Suprapubic skin (tissue), 4 donors: ENCODE measurements around the gene BEST3. TPM values are rescaled to one million over a fixed set of nuclear protein-coding genes. Genes with fewer than 3 reads are reported as not detected.

Experiments used
- DNase-seq, 2 donors: peaks; one replicate each; pipeline ENCODE4 v3.0.0-alpha.2; 2019; ENCODE audit warnings: low spot score in 2 of 2
- H3K27ac ChIP-seq: fragments of 200-600 bp; sonication (generic); one replicate; pipeline ENCODE4 v1.5.1; 2019
- H3K27me3 ChIP-seq: fragments of 200-600 bp; sonication (generic); one replicate; pipeline ENCODE4 v1.5.1; 2019
- H3K36me3 ChIP-seq: fragments of 200-600 bp; sonication (generic); one replicate; pipeline ENCODE4 v1.5.1; 2019
- H3K4me1 ChIP-seq: fragments of 200-600 bp; sonication (generic); one replicate; pipeline ENCODE4 v1.5.1; 2019
- H3K4me3 ChIP-seq: fragments of 200-600 bp; sonication (generic); one replicate; pipeline ENCODE4 v1.5.1; 2019; ENCODE audit warnings: mild to moderate bottlenecking
- H3K9me3 ChIP-seq: fragments of 200-600 bp; sonication (generic); one replicate; pipeline ENCODE4 v1.5.1; 2019
- EP300 ChIP-seq: sonication (generic); formaldehyde crosslinking; IDR thresholded peaks from one replicate; pipeline ENCODE4 v1.6.1; 2017; ENCODE audit warnings: antibody characterized with exemption
- POLR2A ChIP-seq, 2 donors: fragments of 450-650 bp; IDR thresholded peaks; one replicate each; pipeline ENCODE4 v1.6.1; 2017; ENCODE audit warnings: antibody characterized with exemption in 2 of 2, mild to moderate bottlenecking in 2 of 2, moderate library complexity in 2 of 2
- POLR2AphosphoS5 ChIP-seq, 3 donors: sonication (generic); formaldehyde crosslinking; IDR thresholded peaks; one replicate each; pipeline ENCODE4 v1.6.1; 2017; ENCODE audit warnings: antibody characterized with exemption in 3 of 3
- WGBS: methylation state at CpG from one replicate; pipeline ENCODE4 v1.1.5; 2018; 5-methylcytosine and 5-hydroxymethylcytosine counted together
- total RNA-seq, 4 donors: library from RNA; depleted of rRNA; stranded (reverse); fragments of >200 nt; gene quantifications; one replicate each; pipeline ENCODE4 v1.1.0, GENCODE V29; 2016
- TF ChIP-seq, protein P1 (sequence below), 2 donors: fragments of 200-600 bp in 1 of 2; fragments of 450-650 bp in 1 of 2; sonication (generic) in 1 of 2; IDR thresholded peaks; one replicate each; pipeline ENCODE4 v1.5.1; 2016 to 2019; ENCODE audit warnings: antibody characterized with exemption in 2 of 2, mild to moderate bottlenecking in 1 of 2, moderate library complexity in 1 of 2

Gene BEST3
- total RNA-seq, 4 donors from 2014 or later: 0.52 to 0.98 TPM; not detected in 2

DNA sequence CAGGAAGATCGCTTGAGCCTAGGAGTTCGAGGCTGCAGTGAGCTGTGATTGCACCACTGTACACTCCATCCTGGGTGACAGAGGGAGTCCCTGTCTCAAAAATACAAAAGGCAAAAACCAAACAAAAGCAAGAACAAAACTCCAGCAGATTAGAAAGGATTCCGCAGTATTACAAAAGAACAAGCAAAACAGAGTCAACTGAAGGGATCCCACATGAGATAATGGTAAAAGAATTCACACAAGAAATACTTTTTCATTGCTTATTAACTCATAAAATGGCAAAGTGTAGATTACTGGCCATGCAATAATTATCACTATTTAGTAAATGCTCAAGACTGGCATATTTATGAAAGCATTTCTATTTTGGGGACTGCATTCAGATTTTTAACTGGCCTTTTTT lies 35.4 kb downstream of the BEST3 start:
- H3K27ac ChIP-seq: no peak overlapping the region
- H3K4me3 ChIP-seq: no peak overlapping the region
- no peaks in the 10 kb centered on the region for H3K27me3 ChIP-seq
- TF ChIP-seq EP300 (no peak), POLR2A (IDR thresholded peaks at IDR 0.05) (no peak), POLR2AphosphoS5 (IDR thresholded peaks at IDR 0.05) (no peak)
- TF ChIP-seq, protein P1, sequence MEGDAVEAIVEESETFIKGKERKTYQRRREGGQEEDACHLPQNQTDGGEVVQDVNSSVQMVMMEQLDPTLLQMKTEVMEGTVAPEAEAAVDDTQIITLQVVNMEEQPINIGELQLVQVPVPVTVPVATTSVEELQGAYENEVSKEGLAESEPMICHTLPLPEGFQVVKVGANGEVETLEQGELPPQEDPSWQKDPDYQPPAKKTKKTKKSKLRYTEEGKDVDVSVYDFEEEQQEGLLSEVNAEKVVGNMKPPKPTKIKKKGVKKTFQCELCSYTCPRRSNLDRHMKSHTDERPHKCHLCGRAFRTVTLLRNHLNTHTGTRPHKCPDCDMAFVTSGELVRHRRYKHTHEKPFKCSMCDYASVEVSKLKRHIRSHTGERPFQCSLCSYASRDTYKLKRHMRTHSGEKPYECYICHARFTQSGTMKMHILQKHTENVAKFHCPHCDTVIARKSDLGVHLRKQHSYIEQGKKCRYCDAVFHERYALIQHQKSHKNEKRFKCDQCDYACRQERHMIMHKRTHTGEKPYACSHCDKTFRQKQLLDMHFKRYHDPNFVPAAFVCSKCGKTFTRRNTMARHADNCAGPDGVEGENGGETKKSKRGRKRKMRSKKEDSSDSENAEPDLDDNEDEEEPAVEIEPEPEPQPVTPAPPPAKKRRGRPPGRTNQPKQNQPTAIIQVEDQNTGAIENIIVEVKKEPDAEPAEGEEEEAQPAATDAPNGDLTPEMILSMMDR (IDR thresholded peaks at IDR 0.05): no peak
- no peaks in the 10 kb centered on the region for H3K36me3 ChIP-seq
- DNase-seq: no peak
- WGBS: 87% methylated on average over 3 of the region's 3 CpGs
- no peaks in the 10 kb centered on the region for H3K9me3 ChIP-seq
- no peaks in the 10 kb centered on the region for H3K4me1 ChIP-seq

DNA sequence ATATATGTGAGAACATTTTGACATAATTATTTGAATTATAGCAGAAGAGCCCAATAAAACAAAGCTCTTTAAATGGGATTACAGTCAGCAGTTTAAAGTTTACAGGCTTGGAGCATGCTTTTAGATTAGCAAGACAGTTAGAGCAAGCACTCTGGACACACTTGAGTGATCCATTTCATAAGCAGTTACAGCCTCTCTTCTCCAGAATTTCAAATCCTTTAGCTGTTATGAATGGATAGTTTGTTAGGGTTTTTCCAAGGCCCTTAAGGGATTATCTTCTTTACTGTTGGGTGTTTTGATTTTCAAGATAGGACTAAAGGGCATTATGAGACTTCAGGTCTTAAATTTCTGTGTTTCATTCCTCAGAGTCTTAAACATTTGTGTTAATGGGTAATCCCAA lies 36.3 kb downstream of the BEST3 start:
- Histone ChIP-seq H3K4me3 (no peak overlapping the region), H3K9me3 (no peaks in the 10 kb centered on the region), H3K4me1 (no peaks in the 10 kb centered on the region), H3K36me3 (no peaks in the 10 kb centered on the region), H3K27ac (no peak overlapping the region), H3K27me3 (no peaks in the 10 kb centered on the region)
- TF ChIP-seq POLR2AphosphoS5 (IDR thresholded peaks at IDR 0.05): no peak
- TF ChIP-seq, protein P1 (IDR thresholded peaks at IDR 0.05): no peak
- TF ChIP-seq EP300: no peak
- no peak for TF ChIP-seq POLR2A (IDR thresholded peaks at IDR 0.05)
- DNase-seq: no peak

DNA sequence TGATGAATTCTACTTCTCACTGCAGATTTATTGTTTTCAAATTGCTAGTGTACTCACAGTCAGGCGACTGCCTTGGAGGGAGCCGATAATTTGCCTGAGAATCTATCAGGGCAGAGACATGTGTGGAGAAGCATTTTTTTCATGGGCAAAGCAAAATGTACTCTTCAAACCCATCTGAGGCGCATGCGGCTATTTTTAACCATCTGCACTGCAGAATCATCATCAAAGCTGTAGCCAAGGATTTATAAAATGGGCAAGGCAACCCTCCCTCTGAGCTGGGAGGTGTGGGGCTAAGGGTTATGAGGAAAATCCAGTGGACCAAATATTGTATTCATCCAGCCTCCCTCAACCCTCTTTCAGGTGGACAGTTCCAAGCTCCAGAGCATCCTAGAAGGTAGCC lies 37.7 kb downstream of the BEST3 start:
- H3K36me3 ChIP-seq: no peaks in the 10 kb centered on the region
- H3K4me1 ChIP-seq: no peaks in the 10 kb centered on the region
- no peak overlapping the region for H3K27ac ChIP-seq
- 82% methylated on average over 4 of the region's 4 CpGs for WGBS
- H3K27me3 ChIP-seq: no peaks in the 10 kb centered on the region
- DNase-seq: no peak
- no peaks in the 10 kb centered on the region for H3K9me3 ChIP-seq
- TF ChIP-seq POLR2AphosphoS5 (IDR thresholded peaks at IDR 0.05) (no peak), EP300 (no peak), POLR2A (IDR thresholded peaks at IDR 0.05) (no peak)
- TF ChIP-seq, protein P1 (IDR thresholded peaks at IDR 0.05): no peak
- no peak overlapping the region for H3K4me3 ChIP-seq

DNA sequence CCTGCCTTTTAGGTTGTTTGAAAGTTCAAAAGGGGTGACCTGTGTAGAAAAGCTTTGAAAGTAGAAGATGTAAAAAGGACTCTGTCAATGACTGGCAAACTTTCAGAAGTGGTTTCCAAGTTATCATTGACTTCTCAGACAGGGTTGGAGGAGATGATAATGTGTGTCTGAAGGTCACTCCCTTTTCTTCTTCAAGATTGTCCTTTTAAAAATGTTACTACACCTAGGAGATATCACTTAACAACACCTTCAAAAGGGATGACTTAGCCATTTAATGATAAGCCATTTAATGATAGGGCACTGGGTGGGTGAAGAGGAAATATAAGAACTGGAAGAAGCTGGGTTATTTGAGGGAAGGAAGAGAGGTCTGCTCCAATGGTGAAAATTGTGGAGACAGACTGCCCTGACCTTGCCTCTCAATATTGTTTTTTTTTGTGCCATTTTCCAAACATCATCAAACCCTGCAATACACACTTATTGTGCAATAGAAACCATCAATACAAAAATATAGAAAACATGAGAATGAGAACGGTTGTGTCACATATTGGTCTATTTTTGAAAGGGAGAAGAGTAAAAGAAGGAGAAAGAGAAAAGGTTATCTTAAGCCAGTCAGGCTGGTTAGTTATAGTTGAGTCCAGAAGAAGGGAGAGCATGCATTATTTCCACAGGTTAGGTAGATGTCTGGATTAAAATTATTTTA lies 38.8 kb downstream of the BEST3 start:
- TF ChIP-seq EP300: no peak
- no peak for TF ChIP-seq POLR2AphosphoS5 (IDR thresholded peaks at IDR 0.05)
- TF ChIP-seq, protein P1 (IDR thresholded peaks at IDR 0.05): no peak
- no peak for TF ChIP-seq POLR2A (IDR thresholded peaks at IDR 0.05)
- H3K4me3 ChIP-seq: no peak overlapping the region
- no peaks in the 10 kb centered on the region for H3K9me3 ChIP-seq
- H3K27me3 ChIP-seq: no peaks in the 10 kb centered on the region
- H3K36me3 ChIP-seq: no peaks in the 10 kb centered on the region
- peaks cover 5% of the 10 kb centered on the region for H3K4me1 ChIP-seq
- WGBS: 69% methylated on average over 1 of the region's 1 CpG
- H3K27ac ChIP-seq: no peak overlapping the region
- no peak for DNase-seq

DNA sequence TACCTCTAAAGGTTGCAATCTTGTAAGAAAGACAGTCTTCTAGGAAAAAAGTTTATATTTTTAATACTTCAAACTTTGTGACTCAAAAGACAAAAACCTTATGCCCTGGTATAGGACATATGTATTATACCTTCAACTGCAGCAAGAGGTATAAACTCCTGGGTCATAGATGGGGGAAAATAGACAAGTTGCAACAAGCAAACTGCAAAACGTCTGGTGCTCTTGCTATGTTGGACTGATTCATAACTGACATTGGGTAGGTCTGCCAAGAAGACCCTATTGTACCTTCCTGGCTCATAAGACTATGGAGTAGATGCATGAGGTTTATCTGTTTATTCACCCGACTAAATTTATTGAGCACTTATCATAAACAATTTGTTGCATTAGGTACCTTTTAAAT lies 40.9 kb downstream of the BEST3 start:
- WGBS: 65% methylated on average over 2 of the region's 2 CpGs
- TF ChIP-seq, protein P1 (IDR thresholded peaks at IDR 0.05): no peak
- TF ChIP-seq EP300 (no peak), POLR2A (IDR thresholded peaks at IDR 0.05) (no peak), POLR2AphosphoS5 (IDR thresholded peaks at IDR 0.05) (no peak)
- no peak overlapping the region for H3K4me3 ChIP-seq
- H3K4me1 ChIP-seq: peaks cover 5% of the 10 kb centered on the region
- H3K27ac ChIP-seq: no peak overlapping the region
- H3K27me3 ChIP-seq: no peaks in the 10 kb centered on the region
- no peak for DNase-seq
- H3K9me3 ChIP-seq: no peaks in the 10 kb centered on the region
- H3K36me3 ChIP-seq: no peaks in the 10 kb centered on the region
